IMR-90 (cell line): ENCODE measurements around the gene PAK4. TPM values are rescaled to one million over a fixed set of nuclear protein-coding genes. Genes with fewer than 3 reads are reported as not detected.
"Not testable (repeated sequence)": the region's sequence is repeated elsewhere in the genome, so short reads cannot be mapped to it uniquely, and the experiment has no call there.

Experiments
- ATAC-seq: fragments of 200-7000 bp; cut with Tn5 transposase; 2 replicates; pipeline ENCODE4 v1.9.1; 2020; ENCODE audit warnings: low read depth, mild to moderate bottlenecking, moderate library complexity
- BruUV-seq: library from RNA; stranded (reverse); fragments of 400-500 nt; replicated peaks from 2 replicates; lab custom pipeline; 2021; lab: Mats Ljungman, UMichigan
- CTCF ChIA-PET: fragments of 300-600 bp; formaldehyde crosslinking; extraction: SDS; loops from one replicate; lab custom pipeline; 2021; ENCODE audit warnings: antibody characterized with exemption; lab: Yijun Ruan, JAX
- POLR2A ChIA-PET: fragments of 300-600 bp; sonication (Branson Sonifier 250); formaldehyde crosslinking; loops from one replicate; lab custom pipeline; 2022; ENCODE audit warnings: antibody characterized with exemption; ENCODE audit not compliant: unreplicated experiment; lab: Charles Lee
- DNase-seq: peaks from one replicate; pipeline ENCODE4 v3.0.0; 2013
- H2AFZ ChIP-seq: replicated peaks from 2 replicates; pipeline ENCODE3; 2013; ENCODE audit warnings: low read length, mild to moderate bottlenecking; ENCODE audit not compliant: poor library complexity
- H2AK5ac ChIP-seq: 2 replicates; pipeline ENCODE4 v1.6.1; 2013; ENCODE audit warnings: low read depth, low read length, inconsistent platforms
- H2AK9ac ChIP-seq: replicated peaks from 2 replicates; pipeline ENCODE3; 2013; ENCODE audit warnings: mild to moderate bottlenecking, low read depth, low read length, moderate library complexity; ENCODE audit not compliant: poor library complexity
- H2BK120ac ChIP-seq: 2 replicates; pipeline ENCODE4 v1.6.1; 2013; ENCODE audit warnings: low read depth, low read length, inconsistent platforms
- H2BK15ac ChIP-seq: 3 replicates; pipeline ENCODE4 v1.6.1; 2013; ENCODE audit warnings: low read depth, low read length, inconsistent platforms
- H2BK20ac ChIP-seq: 2 replicates; pipeline ENCODE4 v1.6.1; 2013; ENCODE audit warnings: low read depth, mild to moderate bottlenecking, inconsistent platforms, low read length, moderate library complexity
- H2BK5ac ChIP-seq: 2 replicates; pipeline ENCODE4 v1.6.1; 2013; ENCODE audit warnings: mild to moderate bottlenecking, low read depth, low read length, inconsistent platforms; ENCODE audit not compliant: poor library complexity, severe bottlenecking
- H3K14ac ChIP-seq: replicated peaks from 2 replicates; pipeline ENCODE4 v1.6.1; 2013; ENCODE audit warnings: low read depth, low read length, inconsistent platforms
- H3K18ac ChIP-seq: 2 replicates; pipeline ENCODE4 v1.6.1; 2013; ENCODE audit warnings: low read depth, low read length, control low read depth
- H3K23ac ChIP-seq: 2 replicates; pipeline ENCODE4 v1.6.1; 2013; ENCODE audit warnings: low read depth, low read length, inconsistent platforms
- H3K27ac ChIP-seq: 2 replicates; pipeline ENCODE4 v1.5.1; 2013; ENCODE audit warnings: mild to moderate bottlenecking, control low read depth, low read length; ENCODE audit not compliant: insufficient read depth
- H3K27me3 ChIP-seq: 2 replicates; pipeline ENCODE4 v1.6.1; 2013; ENCODE audit warnings: low read length; ENCODE audit not compliant: control insufficient read depth, insufficient read depth
- H3K36me3 ChIP-seq: 2 replicates; pipeline ENCODE4 v1.6.1; 2013; ENCODE audit warnings: low read length, mixed read lengths; ENCODE audit not compliant: control insufficient read depth, insufficient read depth
- H3K4ac ChIP-seq: 2 replicates; pipeline ENCODE4 v1.6.1; 2013; ENCODE audit warnings: low read depth, low read length, inconsistent platforms
- H3K4me1 ChIP-seq: 2 replicates; pipeline ENCODE4 v1.6.1; 2013; ENCODE audit warnings: low read length, mixed read lengths; ENCODE audit not compliant: control insufficient read depth, insufficient read depth
- H3K4me2 ChIP-seq: 2 replicates; pipeline ENCODE4 v1.6.1; 2013; ENCODE audit warnings: low read depth, mild to moderate bottlenecking, control low read depth, low read length, moderate library complexity
- H3K4me3 ChIP-seq: 2 replicates; pipeline ENCODE4 v1.5.1; 2013; ENCODE audit warnings: low read depth, mild to moderate bottlenecking, control low read depth, low read length, moderate library complexity; ENCODE audit not compliant: insufficient read depth
- H3K56ac ChIP-seq: 2 replicates; pipeline ENCODE4 v1.6.1; 2013; ENCODE audit warnings: low read length, inconsistent platforms; ENCODE audit not compliant: insufficient read depth; ENCODE audit errors: extremely low read depth
- H3K79me1 ChIP-seq, 2 experiments: 2 replicates each; pipeline ENCODE4 v1.6.1; 2013; ENCODE audit warnings: low read length in 2 of 2, inconsistent platforms in 1 of 2, low read depth in 1 of 2
- H3K9ac ChIP-seq: 2 replicates; pipeline ENCODE4 v1.6.1; 2013; ENCODE audit warnings: low read depth, low read length, control low read depth
- H3K9me1 ChIP-seq: 2 replicates; pipeline ENCODE4 v1.6.1; 2013; ENCODE audit warnings: low read length, inconsistent platforms; ENCODE audit not compliant: insufficient read depth
- H3K9me3 ChIP-seq: 2 replicates; pipeline ENCODE4 v1.6.1; 2013; ENCODE audit warnings: low read length; ENCODE audit not compliant: control insufficient read depth, insufficient read depth
- H4K20me1 ChIP-seq: 2 replicates; pipeline ENCODE4 v1.6.1; 2013; ENCODE audit warnings: low read length, inconsistent platforms; ENCODE audit not compliant: insufficient read depth
- H4K5ac ChIP-seq: 2 replicates; pipeline ENCODE4 v1.6.1; 2013; ENCODE audit warnings: mild to moderate bottlenecking, low read depth, low read length, control low read depth
- H4K8ac ChIP-seq, 2 experiments: 2 replicates each; pipeline ENCODE4 v1.6.1; 2013; ENCODE audit warnings: low read depth in 2 of 2, low read length in 2 of 2, control low read depth in 1 of 2, inconsistent platforms in 1 of 2
- H4K91ac ChIP-seq: 2 replicates; pipeline ENCODE4 v1.6.1; 2013; ENCODE audit warnings: low read depth, low read length, inconsistent platforms; ENCODE audit not compliant: insufficient read depth
- MAFK ChIP-seq: IDR thresholded peaks from 2 replicates; pipeline ENCODE4 v1.6.1; 2012; ENCODE audit warnings: low read depth, low read length, improper control_type of control experiment
- WGBS, 2 experiments: methylation state at CpG; one replicate each; pipeline versions ENCODE4 v1.1.5 to v1.1.7; 2013; ENCODE audit warnings: missing lambda C conversion rate in 2 of 2; ENCODE audit not compliant: insufficient read length in 1 of 2; ENCODE audit errors: extremely low coverage in 2 of 2; 5-methylcytosine and 5-hydroxymethylcytosine counted together
- dilution Hi-C: fragments of 300-500 bp; cut with HindIII; formaldehyde crosslinking; loops from one replicate; pipeline ENCODE4 v1.14.3; 2018; ENCODE audit warnings: low sequenced_read_pairs; ENCODE audit not compliant: unreplicated experiment
- in situ Hi-C: fragments of 300-500 bp; cut with MboI; formaldehyde crosslinking; loops from 3 replicates; pipeline ENCODE4 v1.14.3; 2019; ENCODE audit warnings: low sequenced_read_pairs, inconsistent platforms, mixed read lengths
- intact Hi-C: fragments of 100-400 bp; cut with micrococcal nuclease; formaldehyde crosslinking; loops from 2 replicates; pipeline ENCODE4 v1.10.0; 2022
- polyA plus RNA-seq, 3 experiments: library from polyadenylated mRNA; depleted of rRNA; stranded (reverse); fragments of >200 nt; gene quantifications; 2 replicates each; pipeline ENCODE4 v1.2.3, GENCODE V29; 2012; ENCODE audit warnings: low replicate concordance in 1 of 3
- total RNA-seq: library from RNA; depleted of rRNA; stranded (reverse); fragments of >200 nt; gene quantifications from 2 replicates; pipeline ENCODE4 v1.2.3, GENCODE V29; 2012

Gene PAK4
- total and polyA plus RNA-seq, 2 of the 4 experiments (the other 2 are of a cell fraction) = 2.0 to 27.2 TPM

- Histone ChIP-seq H3K23ac (no peak overlapping the region), H3K9ac (no peak overlapping the region), H2BK15ac (no peak overlapping the region), H2BK120ac (no peak overlapping the region), H3K9me3 (no peaks in the 10 kb centered on the region), H2BK20ac (no peak overlapping the region), H3K14ac (no peak overlapping the region), H2AFZ (peak overlapping the region; percentile 40), H3K27ac (no peak overlapping the region), H3K9me1 (peaks cover 11% of the 10 kb centered on the region; the same call in 1 of the 2 replicates), H3K56ac (no peak overlapping the region), H4K5ac (no peak overlapping the region), H3K36me3 (no peaks in the 10 kb centered on the region), H3K79me1 (peaks cover 54 to 84% of the 10 kb centered on the region in 2 experiments), H2AK9ac (no peak overlapping the region), H4K8ac (no peak overlapping the region), H2BK5ac (no peak overlapping the region), H3K4ac (no peak overlapping the region), H2AK5ac (no peak overlapping the region), H3K4me1 (peaks cover 9% of the 10 kb centered on the region; the same call in 1 of the 2 replicates), H3K4me3 (no peak overlapping the region), H4K20me1 (peaks cover 74% of the 10 kb centered on the region), H3K18ac (no peak overlapping the region), H3K27me3 (no peaks in the 10 kb centered on the region), H3K4me2 (no peak overlapping the region), H4K91ac (no peak overlapping the region)
- POLR2A ChIA-PET = no interaction called here
- dilution Hi-C loops (no loop called here), intact Hi-C loops (no loop called here), in situ Hi-C loops (no loop called here)
- ATAC-seq = no peak
- TF ChIP-seq MAFK = no peak
- BruUV-seq = no TSS peak
- no peak for DNase-seq
- WGBS, 2 experiments = 100% methylated on average over 1 of the region's 5 CpGs; no CpG with 5 or more reads in 1 of the 2 experiments
- CTCF ChIA-PET = no interaction called here
Observed at GRCh38 chr19:39142630-39143029, 17.0 kb downstream of the PAK4 start.

DNA sequence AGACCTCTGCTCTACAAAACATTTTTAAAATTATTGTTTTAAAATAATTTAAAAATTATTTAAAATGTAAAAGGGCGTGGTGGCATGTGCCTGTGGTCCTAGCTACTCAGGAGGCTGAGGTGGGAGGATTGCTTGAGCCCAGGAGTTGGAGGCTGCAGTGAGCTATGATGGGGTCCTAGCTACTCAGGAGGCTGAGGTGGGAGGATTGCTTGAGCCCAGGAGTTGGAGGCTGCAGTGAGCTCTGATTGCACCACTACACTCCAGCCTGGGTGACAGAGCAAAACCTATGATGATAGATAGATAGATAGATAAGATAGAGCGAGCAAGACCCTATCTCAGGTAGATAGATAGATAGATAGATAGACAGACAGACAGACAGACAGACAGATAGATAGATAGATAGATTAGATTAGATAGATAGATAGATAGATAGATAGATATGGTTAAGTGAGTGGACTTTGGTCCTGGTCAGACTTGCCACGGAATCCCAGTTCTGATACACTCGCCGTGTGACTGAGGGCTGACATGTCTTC is 18.2 kb downstream of the PAK4 start:
- CTCF ChIA-PET, H2BK20ac ChIP-seq: not testable (repeated sequence)
- WGBS, 2 experiments = 83% methylated on average over 1 of the region's 5 CpGs; no CpG with 5 or more reads in 1 of the 2 experiments

More for the DNA sequence above, 18.2 kb downstream of the PAK4 start:
- DNase-seq, BruUV-seq, H3K27me3 ChIP-seq, H4K5ac ChIP-seq, H2AK9ac ChIP-seq, H2BK5ac ChIP-seq, H3K18ac ChIP-seq, H3K4ac ChIP-seq, H3K36me3 ChIP-seq, H2BK15ac ChIP-seq, H3K4me2 ChIP-seq, in situ Hi-C loops, H2BK120ac ChIP-seq, ATAC-seq, H3K27ac ChIP-seq, H4K8ac ChIP-seq, H3K4me3 ChIP-seq, intact Hi-C loops, H3K9ac ChIP-seq, H3K14ac ChIP-seq, H2AK5ac ChIP-seq, dilution Hi-C loops, H3K4me1 ChIP-seq, H3K56ac ChIP-seq, H3K9me1 ChIP-seq, H3K23ac ChIP-seq, POLR2A ChIA-PET, H3K9me3 ChIP-seq, H4K91ac ChIP-seq, H2AFZ ChIP-seq: not testable (repeated sequence)
- Histone ChIP-seq H3K79me1 (peaks cover 49 to 77% of the 10 kb centered on the region in 2 experiments), H4K20me1 (peaks cover 66% of the 10 kb centered on the region)
